Muscle of arm (tissue), 12 donors: ENCODE measurements around the gene OR10A3. TPM values are rescaled to one million over a fixed set of nuclear protein-coding genes. Genes with fewer than 3 reads are reported as not detected.

ENCODE experiments used
- DNase-seq: peaks from one replicate; pipeline ENCODE4 v3.0.0-alpha.2; 2013
- polyA plus RNA-seq, 12 donors: library from polyadenylated mRNA; unstranded; fragments of 120-200 nt; gene quantifications; one replicate each; pipeline ENCODE4 v1.2.1, GENCODE V29; 2013; ENCODE audit not compliant: insufficient read length in 12 of 12

OR10A3 gene
- polyA plus RNA-seq, 12 donors, result 0.07 to 0.26 (median 0.12) TPM; not detected in 9

DNA sequence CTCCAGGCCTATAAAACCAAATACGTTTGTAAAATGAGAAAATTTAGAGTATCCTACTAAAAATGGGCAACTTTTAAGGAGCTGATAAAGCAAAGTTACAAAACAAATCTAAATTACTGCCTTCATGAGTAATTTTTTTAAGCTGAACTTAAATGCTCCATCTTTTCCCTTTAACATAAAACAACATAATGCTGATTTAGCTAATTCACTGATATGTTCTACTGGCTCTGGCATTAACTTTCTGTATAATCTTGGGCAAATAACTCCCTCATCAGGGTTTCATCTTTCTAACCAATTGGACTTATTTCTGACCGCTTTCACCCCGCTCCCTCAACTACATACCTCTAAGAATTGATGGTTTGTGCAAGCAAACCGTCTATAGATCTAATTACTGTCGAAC, 362 bp downstream of the OR10A3 start:
- no peak for DNase-seq

DNA sequence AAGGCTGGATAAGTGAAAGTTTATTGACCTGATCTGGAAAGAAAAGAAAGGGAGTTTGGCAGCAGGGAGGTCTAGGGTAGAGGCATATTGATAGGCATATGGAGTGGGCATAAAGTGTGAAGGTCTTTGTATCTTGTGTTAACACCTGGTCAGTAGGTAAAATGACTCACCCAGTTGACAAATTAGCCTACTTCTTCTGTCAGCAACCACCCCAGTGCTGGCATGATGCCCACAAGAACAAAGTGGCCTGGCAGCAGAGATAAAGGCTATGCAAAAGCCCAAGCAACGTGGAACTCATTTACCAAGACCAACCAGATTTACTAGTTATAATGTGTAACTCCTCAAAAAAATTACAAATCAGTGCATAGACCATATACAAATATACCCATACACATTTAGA, 4.9 kb downstream of the OR10A3 start:
- DNase-seq, result no peak

- no peak for DNase-seq
These were observed 10.3 kb downstream of the OR10A3 start, which contains the start of gene OR10A6 for GRCh38 chr11:7931168-7931567. OR10A6 (minus strand) TSS chr11:7931268; CDS start chr11:7928662, 2,606 bp downstream.

GRCh38 chr11:7927635-7928034, 13.9 kb downstream of the OR10A3 start:
- DNase-seq, result no peak

DNA sequence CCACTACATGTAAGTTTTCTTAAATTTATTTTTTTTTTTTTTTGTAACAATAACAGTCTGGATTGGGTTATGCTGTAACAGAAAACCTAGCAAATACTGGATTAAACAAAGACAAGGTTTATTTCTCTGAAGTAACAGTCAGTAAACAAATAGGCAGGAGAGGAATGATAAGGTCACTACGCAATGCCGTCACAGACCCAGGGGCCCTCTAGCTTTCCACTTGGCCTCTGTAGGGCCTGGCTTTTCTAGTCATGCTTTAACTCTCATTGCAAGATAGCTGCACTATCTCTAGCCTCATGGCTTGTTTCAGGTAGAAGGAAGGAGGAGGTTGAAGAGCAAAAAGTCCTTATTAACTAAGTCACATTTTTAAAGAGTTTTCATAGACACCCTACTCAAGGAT, 17.0 kb downstream of the OR10A3 start:
- DNase-seq, result no peak

GRCh38 chr11:7918141-7918540, 23.4 kb downstream of the OR10A3 start:
- no peak for DNase-seq

- no peak for DNase-seq
These were observed 30.5 kb downstream of the OR10A3 start for GRCh38 chr11:7911011-7911410.

DNA sequence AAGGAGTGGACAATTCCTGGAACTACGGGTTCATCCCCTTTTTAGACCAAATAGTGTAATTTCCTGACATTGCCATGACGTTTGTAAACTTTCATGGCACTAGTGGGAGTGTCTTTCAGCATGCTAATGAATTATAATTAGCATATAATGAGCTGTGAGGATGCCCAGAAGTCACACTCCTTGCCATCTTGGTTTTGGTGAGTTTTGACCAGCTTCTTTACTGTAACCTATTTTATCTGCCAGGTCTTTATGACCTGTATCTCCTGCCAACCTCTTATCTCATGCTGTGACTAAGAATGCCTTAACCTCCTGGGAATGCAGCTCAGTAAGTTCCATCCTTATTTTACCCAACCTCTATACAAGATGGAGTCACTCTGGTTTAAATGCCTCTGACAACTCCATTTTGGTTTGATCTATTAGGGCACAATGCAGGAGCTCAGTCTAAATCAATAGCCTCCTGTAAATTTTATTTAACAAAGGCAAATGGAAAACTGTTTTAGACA, 31.2 kb downstream of the OR10A3 start:
- no peak for DNase-seq

GRCh38 chr11:7909585-7910285, 31.8 kb downstream of the OR10A3 start:
- DNase-seq, result no peak

DNA sequence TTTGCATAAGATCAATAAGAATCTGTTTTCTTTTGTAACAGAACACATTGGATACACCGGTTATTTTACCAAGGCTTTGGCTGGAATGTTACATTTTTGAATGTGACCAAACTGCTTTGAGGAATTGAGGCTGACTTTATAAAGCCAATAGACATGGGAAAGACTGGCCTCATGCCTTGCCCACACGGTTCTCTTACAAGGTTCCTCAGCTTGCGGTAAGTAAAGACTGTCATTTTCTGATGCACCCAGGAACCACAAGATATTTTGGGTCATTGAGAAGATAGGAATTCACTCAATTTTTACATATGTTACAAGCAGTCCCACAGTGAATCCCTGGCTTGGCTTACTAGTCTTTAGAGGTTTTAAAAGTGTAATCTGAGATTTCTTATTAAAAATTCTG, 34.4 kb downstream of the OR10A3 start:
- DNase-seq, result no peak

DNA sequence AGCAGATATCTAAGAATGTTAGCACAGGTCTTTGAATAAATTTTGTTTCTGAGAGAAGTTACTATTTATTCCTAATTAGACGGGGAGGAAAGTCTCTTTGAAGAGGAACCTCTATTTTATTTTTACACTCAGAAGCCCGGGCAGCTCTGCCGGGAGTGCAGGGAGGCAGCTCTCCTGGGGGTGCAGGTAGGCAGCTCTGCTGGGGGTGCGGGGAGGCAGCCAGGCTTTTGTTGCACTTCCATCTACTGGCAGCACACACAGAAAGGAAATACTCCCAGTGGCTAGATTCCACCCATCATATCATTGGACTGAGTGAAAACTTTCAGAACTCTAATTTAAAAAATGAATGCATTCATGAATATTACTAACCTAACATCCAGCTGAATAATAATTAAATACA, 35.0 kb downstream of the OR10A3 start:
- no peak for DNase-seq

- no peak for DNase-seq
These were observed 35.5 kb downstream of the OR10A3 start for GRCh38 chr11:7905961-7906429.

DNA sequence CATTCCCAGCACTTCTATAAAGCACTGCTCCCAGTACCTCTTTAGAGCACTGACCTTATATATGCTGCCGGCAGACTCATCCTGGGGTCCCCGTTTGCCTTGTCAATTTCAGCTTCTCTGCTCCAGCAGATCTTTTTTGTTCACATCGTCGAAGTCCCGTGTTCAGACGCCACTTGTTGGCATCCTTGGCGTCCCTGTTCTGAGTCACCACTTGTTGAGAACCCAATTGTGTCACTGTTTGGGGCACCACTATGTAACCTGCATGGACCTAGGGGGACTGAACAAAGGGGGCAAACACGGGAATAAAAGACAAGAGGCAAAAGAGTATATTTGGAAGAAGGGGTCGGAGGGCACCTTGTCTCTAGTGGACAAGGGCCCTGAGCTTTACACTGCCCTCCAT, 36.0 kb downstream of the OR10A3 start:
- DNase-seq, result no peak

- DNase-seq, result no peak
These were observed 36.6 kb downstream of the OR10A3 start for GRCh38 chr11:7904917-7905316.

DNA sequence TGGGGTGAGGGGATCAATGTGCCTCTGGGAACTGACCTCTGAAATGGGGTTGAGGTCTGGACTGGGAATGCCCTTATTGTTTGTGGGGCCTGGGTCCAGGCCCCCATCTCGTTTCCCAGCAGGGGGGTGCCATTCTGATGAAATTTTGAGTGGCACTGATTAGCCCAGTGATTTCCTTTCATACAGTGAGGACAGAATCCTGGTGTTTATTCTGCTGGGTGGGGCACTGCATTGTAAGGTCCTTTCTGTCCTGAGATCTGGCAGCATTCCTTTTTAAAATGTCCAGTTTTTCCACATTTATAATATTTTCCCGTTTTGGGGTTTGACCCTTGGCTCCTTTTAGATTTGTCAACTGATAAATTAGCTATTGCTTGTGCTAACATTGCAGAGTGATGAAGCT, 37.6 kb downstream of the OR10A3 start:
- no peak for DNase-seq

DNA sequence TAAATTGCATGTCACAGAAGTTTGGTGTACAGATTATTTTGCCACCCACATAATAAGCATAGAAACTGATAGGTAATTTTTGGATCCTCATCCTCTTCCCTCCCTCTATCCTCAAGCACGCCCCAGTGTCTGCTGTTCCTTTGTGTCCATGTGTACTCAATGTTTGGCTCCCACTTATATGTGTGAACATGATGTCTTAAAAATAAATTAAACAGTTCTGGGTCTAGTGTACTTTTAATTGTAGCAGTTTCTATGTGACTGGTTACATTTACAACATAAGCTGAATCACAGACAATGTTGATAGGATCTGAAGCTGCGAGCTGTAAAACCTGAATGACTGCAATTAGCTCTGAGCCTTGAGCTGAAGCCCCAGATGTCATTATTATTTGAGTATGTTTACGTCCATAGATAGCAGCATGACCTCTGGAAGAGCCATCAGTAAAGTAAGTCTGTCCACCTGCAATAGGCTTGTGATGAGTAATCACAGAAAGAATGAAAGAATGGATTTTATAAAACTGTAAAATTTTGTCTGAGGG, 40.1 kb downstream of the OR10A3 start:
- DNase-seq, result no peak

- DNase-seq, result no peak
These were observed 40.8 kb downstream of the OR10A3 start for GRCh38 chr11:7900686-7901085.

DNA sequence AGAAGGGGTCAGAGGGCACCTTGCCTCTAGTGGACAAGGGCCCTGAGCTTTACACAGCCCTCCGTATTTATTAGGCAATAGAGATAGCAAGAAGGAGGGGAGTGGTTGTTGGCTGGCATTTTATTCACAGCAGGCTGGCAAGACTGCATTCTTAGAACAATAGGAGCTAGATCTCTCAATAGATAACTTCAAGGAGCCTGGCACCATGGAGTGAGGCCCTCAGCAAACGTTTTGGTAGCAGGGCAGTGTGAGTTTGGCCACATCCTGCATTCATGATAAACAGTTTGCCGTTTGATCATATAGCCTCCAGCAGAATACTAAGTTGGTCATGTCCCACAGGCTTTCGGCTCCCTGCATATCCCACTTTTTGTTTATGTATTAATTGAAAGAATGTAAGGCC, 42.1 kb downstream of the OR10A3 start:
- no peak for DNase-seq

- DNase-seq, result no peak
These were observed 42.7 kb downstream of the OR10A3 start for GRCh38 chr11:7898666-7899283.

- no peak for DNase-seq
These were observed 45.3 kb downstream of the OR10A3 start for GRCh38 chr11:7896009-7896785.

DNA sequence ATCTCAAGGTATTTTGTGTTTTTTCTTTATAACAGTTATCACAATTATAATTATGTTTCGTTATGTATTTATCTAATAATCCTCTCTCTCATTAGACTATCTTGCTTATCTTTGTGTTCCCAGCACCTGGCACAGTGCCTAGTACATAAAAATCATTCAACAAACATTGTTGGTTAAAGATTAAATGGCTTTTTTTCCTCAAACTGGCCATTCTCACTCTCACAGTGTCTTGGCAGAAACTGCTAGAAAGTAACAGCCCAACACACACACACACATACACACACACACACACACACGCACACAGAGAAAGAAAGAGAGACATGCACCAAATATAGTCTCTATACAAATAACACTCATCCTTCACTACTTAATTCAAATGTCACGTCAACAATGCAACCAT, 47.3 kb downstream of the OR10A3 start:
- no peak for DNase-seq

GRCh38 chr11:7893796-7894195, 47.7 kb downstream of the OR10A3 start:
- DNase-seq, result no peak
